Muscle layer of colon (tissue), 2 donors: ENCODE results near the gene FBXW11.

Experiments
- H3K27ac ChIP-seq: one replicate; pipeline ENCODE4 v1.7.0; 2013; ENCODE audit warnings: low read depth, mild to moderate bottlenecking, low read length, moderate library complexity
- H3K27me3 ChIP-seq, 2 donors: one replicate each; pipeline ENCODE4 v1.7.0; 2013; ENCODE audit warnings: low read length in 2 of 2, mild to moderate bottlenecking in 2 of 2; ENCODE audit not compliant: insufficient read depth in 2 of 2, control insufficient read depth in 1 of 2
- H3K36me3 ChIP-seq: one replicate; pipeline ENCODE4 v1.7.0; 2013; ENCODE audit warnings: mild to moderate bottlenecking, low read length; ENCODE audit not compliant: insufficient read depth
- H3K4me1 ChIP-seq: one replicate; pipeline ENCODE4 v1.7.0; 2013; ENCODE audit warnings: mild to moderate bottlenecking, low read length; ENCODE audit not compliant: insufficient read depth
- H3K4me3 ChIP-seq, 2 donors: one replicate each; pipeline ENCODE4 v1.7.0; 2013; ENCODE audit warnings: low read length in 2 of 2, low read depth in 1 of 2, mild to moderate bottlenecking in 1 of 2, moderate library complexity in 1 of 2
- H3K9ac ChIP-seq: one replicate; pipeline ENCODE4 v1.7.0; 2013; ENCODE audit warnings: low read length
- H3K9me3 ChIP-seq: one replicate; pipeline ENCODE4 v1.7.0; 2013; ENCODE audit warnings: mild to moderate bottlenecking, low read length
- donor health status: abdominal sarcoma.
- donor health status: Adenocarcinoma of cecum.

FBXW11 gene

DNA sequence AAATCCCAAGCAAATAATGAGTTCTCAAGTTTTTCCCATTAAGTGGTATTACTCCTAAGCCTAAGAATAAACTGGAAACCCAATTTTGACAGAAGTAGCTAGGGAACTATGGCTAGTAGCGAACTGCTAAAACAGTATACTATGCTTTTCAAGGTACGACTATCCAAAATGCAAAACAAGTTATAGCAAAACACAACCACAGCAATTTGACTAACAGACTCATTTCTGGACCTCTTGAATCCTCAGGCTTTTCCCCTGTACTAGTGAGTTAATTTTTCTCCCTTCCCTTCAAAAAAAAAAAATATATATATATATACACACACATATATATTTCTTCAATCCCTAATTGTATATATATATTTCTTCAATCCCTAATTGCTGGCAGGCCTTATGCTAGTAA lies 7.3 kb downstream of the FBXW11 start:
- Histone ChIP-seq H3K9ac (no peak overlapping the region), H3K27me3 (no peaks in the 10 kb centered on the region), H3K4me3 (no peak overlapping the region), H3K36me3 (no peaks in the 10 kb centered on the region), H3K4me1 (peaks cover 37% of the 10 kb centered on the region), H3K27ac (no peak overlapping the region), H3K9me3 (no peaks in the 10 kb centered on the region)

GRCh38 chr5:171997011-171997410 lies 9.4 kb downstream of the FBXW11 start:
- H3K9me3 ChIP-seq: no peaks in the 10 kb centered on the region
- H3K27me3 ChIP-seq: no peaks in the 10 kb centered on the region
- H3K4me3 ChIP-seq: no peak overlapping the region
- H3K4me1 ChIP-seq: peaks cover 28% of the 10 kb centered on the region
- H3K36me3 ChIP-seq: no peaks in the 10 kb centered on the region
- no peak overlapping the region for H3K27ac ChIP-seq
- H3K9ac ChIP-seq: no peak overlapping the region

DNA sequence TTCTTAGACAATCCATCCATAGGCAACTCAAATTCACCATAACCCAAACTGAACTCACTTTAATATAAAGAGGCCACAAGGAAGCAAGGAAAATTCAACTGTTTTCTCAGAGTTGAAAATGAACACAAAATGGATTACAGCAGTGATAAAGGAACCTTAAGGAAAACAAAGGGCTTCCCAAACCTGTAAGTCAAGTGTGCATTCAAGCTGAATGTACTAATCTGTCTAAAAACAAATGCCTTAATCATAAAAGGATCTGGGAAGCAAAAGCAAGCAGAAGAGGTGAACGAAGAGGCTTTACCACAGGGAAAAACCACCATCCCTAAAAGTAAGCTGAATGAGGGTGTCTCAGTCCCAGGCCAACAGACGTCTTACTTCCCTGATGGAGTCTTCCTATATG lies 13.6 kb downstream of the FBXW11 start:
- Histone ChIP-seq H3K4me3 (no peak overlapping the region), H3K9ac (no peak overlapping the region), H3K27me3 (no peaks in the 10 kb centered on the region), H3K4me1 (peaks cover 11% of the 10 kb centered on the region), H3K36me3 (no peaks in the 10 kb centered on the region), H3K9me3 (no peaks in the 10 kb centered on the region), H3K27ac (no peak overlapping the region)

DNA sequence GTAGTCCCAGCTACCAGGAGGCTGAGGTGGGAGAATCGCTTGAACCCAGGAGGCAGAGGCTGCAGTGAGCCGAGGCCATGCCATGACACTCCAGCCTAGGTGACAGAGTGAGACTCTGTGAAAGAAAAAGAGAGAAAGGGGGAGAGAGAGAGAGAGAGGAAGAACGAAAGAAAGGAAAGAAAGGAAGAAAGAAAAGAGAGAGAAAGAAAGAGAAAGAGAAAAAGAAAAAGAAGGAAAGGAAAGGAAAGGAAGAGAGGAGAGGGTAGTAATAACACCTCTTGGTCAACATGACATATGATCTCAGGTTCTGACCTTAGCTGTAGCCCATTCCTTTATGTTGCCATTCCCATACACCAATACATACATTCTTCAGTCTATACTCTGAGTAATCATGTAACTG lies 14.1 kb downstream of the FBXW11 start:
- Histone ChIP-seq H3K4me3 (no peak overlapping the region), H3K4me1 (peaks cover 11% of the 10 kb centered on the region), H3K9ac (no peak overlapping the region)

DNA sequence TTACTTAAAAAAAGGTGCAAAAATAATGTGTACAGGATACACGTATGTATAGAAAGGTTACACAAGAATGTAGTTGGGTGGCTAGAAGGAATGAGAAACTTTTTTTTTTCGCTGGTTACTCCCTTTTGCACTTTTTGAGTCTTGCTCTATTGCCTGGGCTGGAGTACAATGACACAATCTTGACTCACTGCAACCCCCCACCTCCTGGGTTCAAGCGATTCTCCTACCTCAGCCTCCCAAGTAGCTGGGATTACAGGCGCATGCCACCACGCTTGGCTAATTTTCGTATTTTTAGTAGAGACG lies 15.8 kb downstream of the FBXW11 start:
- H3K4me1 ChIP-seq: no peaks in the 10 kb centered on the region
- H3K27ac ChIP-seq: no peak overlapping the region
- H3K36me3 ChIP-seq: no peaks in the 10 kb centered on the region
- no peak overlapping the region for H3K9ac ChIP-seq
- no peak overlapping the region for H3K4me3 ChIP-seq
- H3K27me3 ChIP-seq: no peaks in the 10 kb centered on the region
- H3K9me3 ChIP-seq: no peaks in the 10 kb centered on the region

More for the DNA sequence above, 14.1 kb downstream of the FBXW11 start:
- Histone ChIP-seq H3K27ac (no peak overlapping the region), H3K9me3 (no peaks in the 10 kb centered on the region), H3K36me3 (no peaks in the 10 kb centered on the region), H3K27me3 (no peaks in the 10 kb centered on the region)

- Histone ChIP-seq H3K9ac (no peak overlapping the region), H3K4me1 (peaks cover 3% of the 10 kb centered on the region), H3K36me3 (no peaks in the 10 kb centered on the region), H3K4me3 (no peak overlapping the region), H3K27me3 (no peaks in the 10 kb centered on the region), H3K9me3 (no peaks in the 10 kb centered on the region), H3K27ac (no peak overlapping the region)
These were observed 16.3 kb downstream of the FBXW11 start for GRCh38 chr5:171989946-171990712.

GRCh38 chr5:171989276-171989675 lies 17.2 kb downstream of the FBXW11 start:
- Histone ChIP-seq H3K4me3 (no peak overlapping the region), H3K9me3 (no peaks in the 10 kb centered on the region), H3K36me3 (no peaks in the 10 kb centered on the region), H3K27ac (no peak overlapping the region), H3K27me3 (no peaks in the 10 kb centered on the region), H3K4me1 (peaks cover 8% of the 10 kb centered on the region), H3K9ac (no peak overlapping the region)

DNA sequence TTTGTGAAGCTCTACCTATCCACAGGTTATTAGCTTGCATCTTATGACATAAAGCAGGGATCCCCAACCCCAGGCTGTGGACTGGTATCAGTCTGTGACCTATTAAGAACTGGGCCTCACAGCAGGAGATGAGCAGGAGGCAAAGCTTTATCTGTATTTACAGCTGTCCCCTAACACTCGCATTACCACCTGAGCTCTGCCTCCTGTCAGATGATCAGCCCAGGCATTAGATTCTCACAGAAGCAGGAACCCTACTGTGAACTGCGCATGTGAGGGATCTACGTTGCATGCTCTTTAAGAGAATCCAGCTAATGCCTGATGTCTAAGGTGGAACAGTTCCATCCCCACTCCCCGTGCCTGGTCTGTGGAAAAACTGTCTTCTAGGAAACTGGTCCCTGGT lies 19.7 kb downstream of the FBXW11 start:
- Histone ChIP-seq H3K4me1 (peaks cover 8% of the 10 kb centered on the region), H3K9ac (no peak overlapping the region), H3K27me3 (no peaks in the 10 kb centered on the region), H3K36me3 (no peaks in the 10 kb centered on the region), H3K9me3 (no peaks in the 10 kb centered on the region), H3K4me3 (no peak overlapping the region), H3K27ac (no peak overlapping the region)

DNA sequence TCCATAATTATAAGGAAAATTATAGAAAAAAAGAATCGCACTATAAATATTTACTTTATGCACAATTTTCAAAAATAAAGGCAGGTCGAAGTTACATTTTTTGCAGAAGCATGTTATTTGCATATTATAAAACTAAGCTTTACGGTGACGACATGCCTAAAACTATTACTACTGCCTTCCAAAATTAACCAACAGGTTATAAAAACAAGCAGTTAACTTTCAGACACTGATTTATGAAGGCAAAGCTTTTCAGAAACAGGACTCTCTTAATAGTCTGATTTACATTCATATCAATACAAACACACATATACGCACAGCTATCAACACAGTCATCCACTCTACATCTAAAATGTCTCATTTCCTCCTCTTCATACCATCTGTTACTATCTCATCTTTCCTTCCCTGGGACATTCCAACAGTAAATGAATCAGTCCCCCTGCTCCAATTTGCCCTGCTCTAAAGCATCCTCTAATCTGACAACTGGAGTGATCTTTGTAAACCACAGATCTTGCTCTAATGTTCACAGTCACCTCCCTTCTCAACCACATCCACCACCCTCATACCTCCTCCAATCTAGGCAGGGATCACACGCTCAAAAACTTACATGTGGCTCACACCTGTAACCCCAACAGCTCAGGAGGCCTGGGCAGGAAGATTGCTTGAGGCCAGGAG lies 21.6 kb downstream of the FBXW11 start:
- H3K9ac ChIP-seq: no peak overlapping the region
- H3K9me3 ChIP-seq: no peaks in the 10 kb centered on the region
- H3K4me3 ChIP-seq: no peak overlapping the region

DNA sequence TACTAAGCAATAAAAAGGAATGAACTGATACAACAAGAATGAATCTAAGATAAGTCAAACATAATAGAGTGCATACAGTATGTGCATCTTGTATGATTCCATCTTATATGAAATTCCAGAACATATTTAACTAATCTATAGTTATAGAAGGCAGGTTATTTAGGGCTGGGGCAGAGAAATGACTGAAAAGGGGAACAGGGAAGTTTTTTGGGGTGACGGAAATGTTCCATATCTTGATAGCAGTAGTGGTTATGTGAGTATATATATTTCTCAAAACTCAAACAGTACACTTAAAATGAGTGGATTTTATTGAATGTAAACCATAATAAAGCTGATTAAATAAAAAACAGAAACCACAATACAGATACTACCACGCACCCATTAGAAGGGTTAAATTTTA lies 24.6 kb downstream of the FBXW11 start:
- H3K27ac ChIP-seq: no peak overlapping the region
- H3K9ac ChIP-seq: no peak overlapping the region
- H3K27me3 ChIP-seq: no peaks in the 10 kb centered on the region
- no peaks in the 10 kb centered on the region for H3K36me3 ChIP-seq
- H3K9me3 ChIP-seq: no peaks in the 10 kb centered on the region
- no peak overlapping the region for H3K4me3 ChIP-seq
- peaks cover 8% of the 10 kb centered on the region for H3K4me1 ChIP-seq

More for the DNA sequence above, 21.6 kb downstream of the FBXW11 start:
- no peak overlapping the region for H3K27ac ChIP-seq
- H3K27me3 ChIP-seq: no peaks in the 10 kb centered on the region
- H3K4me1 ChIP-seq: peaks cover 8% of the 10 kb centered on the region
- no peaks in the 10 kb centered on the region for H3K36me3 ChIP-seq

- Histone ChIP-seq H3K4me1 (peaks cover 16% of the 10 kb centered on the region), H3K27me3 (no peaks in the 10 kb centered on the region), H3K27ac (no peak overlapping the region), H3K9me3 (no peaks in the 10 kb centered on the region), H3K4me3 (no peak overlapping the region), H3K9ac (no peak overlapping the region), H3K36me3 (no peaks in the 10 kb centered on the region)
These were observed 25.6 kb downstream of the FBXW11 start for GRCh38 chr5:171980792-171981191.

GRCh38 chr5:171979606-171980005 lies 26.8 kb downstream of the FBXW11 start:
- peaks cover 21% of the 10 kb centered on the region for H3K4me1 ChIP-seq

More at GRCh38 chr5:171979606-171980005, 26.8 kb downstream of the FBXW11 start:
- no peaks in the 10 kb centered on the region for H3K36me3 ChIP-seq
- no peaks in the 10 kb centered on the region for H3K27me3 ChIP-seq
- no peak overlapping the region for H3K27ac ChIP-seq
- H3K4me3 ChIP-seq: no peak overlapping the region
- no peaks in the 10 kb centered on the region for H3K9me3 ChIP-seq
- H3K9ac ChIP-seq: no peak overlapping the region
